BE2C (cell line): ENCODE results near the gene TMED10.

Experiments used
- DNase-seq: peaks from one replicate; pipeline ENCODE4 v3.0.0-alpha.2; 2020
- H3K27me3 ChIP-seq: fragments of 250-450 bp; sonication (Bioruptor Pico); 2 replicates; pipeline ENCODE4 v1.5.1; 2020; ENCODE audit warnings: mild to moderate bottlenecking
- H3K36me3 ChIP-seq: fragments of 250-450 bp; sonication (Bioruptor Pico); 2 replicates; pipeline ENCODE4 v1.5.1; 2020; ENCODE audit warnings: mild to moderate bottlenecking
- H3K4me1 ChIP-seq: fragments of 250-450 bp; sonication (Bioruptor Pico); 2 replicates; pipeline ENCODE4 v1.5.1; 2020
- H3K4me3 ChIP-seq: 2 replicates; pipeline ENCODE4 v1.5.1; 2011; ENCODE audit warnings: low read depth, low read length
- H3K9me3 ChIP-seq: fragments of 250-450 bp; sonication (Bioruptor Pico); 2 replicates; pipeline ENCODE4 v1.5.1; 2020
- TF ChIP-seq, protein P1 (sequence below): IDR thresholded peaks from 2 replicates; pipeline ENCODE4 v1.5.1; 2012; ENCODE audit warnings: mild to moderate bottlenecking, low read depth, low read length

Gene TMED10

DNA sequence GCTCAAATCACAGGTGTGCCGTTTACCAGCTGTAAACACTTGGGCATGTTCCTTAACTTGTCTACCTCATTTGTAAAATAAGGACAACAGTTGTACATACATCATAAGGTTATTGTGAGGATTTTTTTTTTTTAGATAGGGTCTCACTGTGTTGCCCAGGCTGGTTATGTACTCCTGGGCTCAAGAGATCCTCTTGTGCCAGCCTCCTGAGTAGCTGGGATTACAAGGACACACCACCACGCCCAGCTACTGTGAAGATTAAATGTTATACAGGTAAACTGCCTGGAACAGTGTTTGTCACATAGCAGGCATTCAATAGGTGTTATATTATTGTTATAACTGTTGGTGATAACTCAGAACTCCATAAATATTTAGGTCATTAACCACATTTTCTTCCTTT is 12.7 kb downstream of the TMED10 start:
- H3K4me1 ChIP-seq, result no peaks in the 10 kb centered on the region
- no peak for DNase-seq
- TF ChIP-seq, protein P1, sequence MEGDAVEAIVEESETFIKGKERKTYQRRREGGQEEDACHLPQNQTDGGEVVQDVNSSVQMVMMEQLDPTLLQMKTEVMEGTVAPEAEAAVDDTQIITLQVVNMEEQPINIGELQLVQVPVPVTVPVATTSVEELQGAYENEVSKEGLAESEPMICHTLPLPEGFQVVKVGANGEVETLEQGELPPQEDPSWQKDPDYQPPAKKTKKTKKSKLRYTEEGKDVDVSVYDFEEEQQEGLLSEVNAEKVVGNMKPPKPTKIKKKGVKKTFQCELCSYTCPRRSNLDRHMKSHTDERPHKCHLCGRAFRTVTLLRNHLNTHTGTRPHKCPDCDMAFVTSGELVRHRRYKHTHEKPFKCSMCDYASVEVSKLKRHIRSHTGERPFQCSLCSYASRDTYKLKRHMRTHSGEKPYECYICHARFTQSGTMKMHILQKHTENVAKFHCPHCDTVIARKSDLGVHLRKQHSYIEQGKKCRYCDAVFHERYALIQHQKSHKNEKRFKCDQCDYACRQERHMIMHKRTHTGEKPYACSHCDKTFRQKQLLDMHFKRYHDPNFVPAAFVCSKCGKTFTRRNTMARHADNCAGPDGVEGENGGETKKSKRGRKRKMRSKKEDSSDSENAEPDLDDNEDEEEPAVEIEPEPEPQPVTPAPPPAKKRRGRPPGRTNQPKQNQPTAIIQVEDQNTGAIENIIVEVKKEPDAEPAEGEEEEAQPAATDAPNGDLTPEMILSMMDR, result no peak
- no peaks in the 10 kb centered on the region for H3K27me3 ChIP-seq
- no peaks in the 10 kb centered on the region for H3K9me3 ChIP-seq
- no peak overlapping the region for H3K4me3 ChIP-seq
- H3K36me3 ChIP-seq, result no peaks in the 10 kb centered on the region

DNA sequence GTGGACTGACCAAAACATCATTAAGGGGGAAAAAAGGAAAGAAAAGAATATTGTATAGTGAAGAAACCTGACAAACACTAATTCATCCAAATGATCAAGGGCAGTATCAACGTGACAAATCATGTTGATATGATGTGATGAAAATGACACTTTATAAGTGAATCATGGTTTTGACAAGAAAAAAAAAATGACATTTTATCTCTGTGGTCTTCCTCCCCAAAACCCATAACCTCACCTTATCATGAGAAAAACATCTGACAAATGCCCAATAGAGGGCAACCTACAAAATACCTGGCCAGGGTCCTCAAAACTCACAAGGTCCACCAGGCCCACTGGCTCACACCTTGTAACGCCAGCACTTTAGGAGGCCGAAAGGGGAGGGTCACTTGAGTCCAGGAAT is 13.8 kb downstream of the TMED10 start:
- Histone ChIP-seq H3K4me1 (no peaks in the 10 kb centered on the region), H3K27me3 (no peaks in the 10 kb centered on the region), H3K36me3 (no peaks in the 10 kb centered on the region), H3K9me3 (no peaks in the 10 kb centered on the region), H3K4me3 (no peak overlapping the region)
- DNase-seq, result no peak
- TF ChIP-seq, protein P1, result no peak

GRCh38 chr14:75158843-75159614 is 17.4 kb downstream of the TMED10 start:
- Histone ChIP-seq H3K4me1 (0 out of 2 replicates have a peak, but pooled peaks cover 3% of the 10 kb centered on the region), H3K27me3 (no peaks in the 10 kb centered on the region), H3K9me3 (no peaks in the 10 kb centered on the region), H3K4me3 (no peak overlapping the region), H3K36me3 (no peaks in the 10 kb centered on the region)
- TF ChIP-seq, protein P1, result no peak
- DNase-seq, result no peak

DNA sequence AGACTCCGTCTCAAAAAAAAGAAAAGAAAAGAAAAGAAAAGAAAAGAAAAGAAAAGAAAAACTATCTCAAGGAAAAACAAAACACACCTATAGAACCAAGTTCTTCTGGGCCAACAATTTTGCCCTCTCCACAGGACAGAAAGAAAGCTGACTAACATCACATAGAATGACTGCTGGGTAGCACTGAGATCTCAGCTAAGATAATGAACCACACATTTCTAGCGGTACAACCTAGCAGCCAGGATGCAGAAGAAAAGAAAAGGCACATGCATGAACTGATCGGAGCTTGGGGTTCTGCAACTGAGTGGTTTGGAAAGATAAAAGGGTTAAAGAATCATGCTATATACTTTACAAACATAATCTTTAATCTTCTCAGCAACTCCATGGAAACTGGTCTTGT is 19.5 kb downstream of the TMED10 start:
- no peak for DNase-seq
- H3K4me1 ChIP-seq, result 0 out of 2 replicates have a peak, but pooled peaks cover 3% of the 10 kb centered on the region

GRCh38 chr14:75156111-75156510 is 20.3 kb downstream of the TMED10 start:
- no peak for DNase-seq
- Histone ChIP-seq H3K4me3 (no peak overlapping the region), H3K4me1 (0 out of 2 replicates have a peak, but pooled peaks cover 3% of the 10 kb centered on the region), H3K27me3 (no peaks in the 10 kb centered on the region), H3K9me3 (no peaks in the 10 kb centered on the region), H3K36me3 (peaks cover 12% of the 10 kb centered on the region)
- TF ChIP-seq, protein P1, result no peak

More for the DNA sequence above, 19.5 kb downstream of the TMED10 start:
- H3K4me3 ChIP-seq, result no peak overlapping the region
- TF ChIP-seq, protein P1, result no peak
- no peaks in the 10 kb centered on the region for H3K27me3 ChIP-seq
- no peaks in the 10 kb centered on the region for H3K9me3 ChIP-seq
- H3K36me3 ChIP-seq, result peaks cover 4% of the 10 kb centered on the region

- no peak overlapping the region for H3K4me3 ChIP-seq
Observed at GRCh38 chr14:75155169-75155568, 21.2 kb downstream of the TMED10 start.

More at GRCh38 chr14:75155169-75155568, 21.2 kb downstream of the TMED10 start:
- Histone ChIP-seq H3K27me3 (no peaks in the 10 kb centered on the region), H3K9me3 (no peaks in the 10 kb centered on the region), H3K4me1 (0 out of 2 replicates have a peak, but pooled peaks cover 3% of the 10 kb centered on the region), H3K36me3 (peaks cover 16% of the 10 kb centered on the region)
- TF ChIP-seq, protein P1, result no peak
- no peak for DNase-seq
